Testis (tissue), 3 donors: ENCODE data around the gene MBNL2. TPM values are rescaled to one million over a fixed set of nuclear protein-coding genes. Genes with fewer than 3 reads are reported as not detected.

Experiments
- DNase-seq: peaks from one replicate; pipeline ENCODE4 v3.0.0-alpha.2; 2019
- H3K27ac ChIP-seq, 2 donors: fragments of 200-600 bp; sonication (generic); one replicate each; pipeline ENCODE4 v1.5.1; 2019
- H3K27me3 ChIP-seq: fragments of 200-600 bp; sonication (generic); one replicate; pipeline ENCODE4 v1.5.1; 2019
- H3K36me3 ChIP-seq: fragments of 200-600 bp; sonication (generic); one replicate; pipeline ENCODE4 v1.5.1; 2017; ENCODE audit warnings: low read depth; ENCODE audit errors: missing control alignments
- H3K4me1 ChIP-seq: fragments of 200-600 bp; sonication (generic); one replicate; pipeline ENCODE4 v1.5.1; 2019
- H3K4me3 ChIP-seq, 2 donors: fragments of 200-600 bp; sonication (generic); one replicate each; pipeline ENCODE4 v1.5.1; 2017 to 2019
- H3K9me3 ChIP-seq: fragments of 200-600 bp; sonication (generic); one replicate; pipeline ENCODE4 v1.5.1; 2017
- POLR2A ChIP-seq: fragments of 450-650 bp; IDR thresholded peaks from one replicate; pipeline ENCODE4 v1.6.1; 2017; ENCODE audit warnings: antibody characterized with exemption, mild to moderate bottlenecking, moderate library complexity
- WGBS, 2 donors: methylation state at CpG; one replicate each; pipeline ENCODE4 v1.1.5; 2018; 5-methylcytosine and 5-hydroxymethylcytosine counted together
- intact Hi-C: fragments of 100-400 bp; cut with DNase I; formaldehyde crosslinking; loops from one replicate; pipeline ENCODE4 v1.15.1; 2023; ENCODE audit warnings: low total_unique reads
- polyA plus RNA-seq: library from polyadenylated mRNA; stranded (reverse); fragments of 350-450 nt; fragmentation: Illumina TruSeq; extraction: RNeasy Lipid Tissue Mini Kit (QIAGEN cat#74804); gene quantifications from one replicate; pipeline ENCODE4 v1.2.3, GENCODE V29; 2014; ENCODE audit warnings: low read depth, low replicate concordance; ENCODE audit not compliant: insufficient read depth
- total RNA-seq, 2 donors: library from RNA; depleted of rRNA; stranded (reverse); fragments of >200 nt; gene quantifications; one replicate each; pipeline ENCODE4 v1.2.3, GENCODE V29; 2016
- TF ChIP-seq, protein P1 (sequence below), 3 experiments: fragments of 450-650 bp in 2 of 3; fragments of 200-600 bp in 1 of 3; sonication (generic) in 1 of 3; IDR thresholded peaks; one replicate each; pipeline ENCODE4 v1.5.1; 2016 to 2019; ENCODE audit warnings: antibody characterized with exemption in 3 of 3, mild to moderate bottlenecking in 2 of 3, moderate library complexity in 1 of 3

MBNL2 gene
- total and polyA plus RNA-seq, 3 donors from 2014 or later: 21.5 to 83.0 (median 69.4) TPM

DNA sequence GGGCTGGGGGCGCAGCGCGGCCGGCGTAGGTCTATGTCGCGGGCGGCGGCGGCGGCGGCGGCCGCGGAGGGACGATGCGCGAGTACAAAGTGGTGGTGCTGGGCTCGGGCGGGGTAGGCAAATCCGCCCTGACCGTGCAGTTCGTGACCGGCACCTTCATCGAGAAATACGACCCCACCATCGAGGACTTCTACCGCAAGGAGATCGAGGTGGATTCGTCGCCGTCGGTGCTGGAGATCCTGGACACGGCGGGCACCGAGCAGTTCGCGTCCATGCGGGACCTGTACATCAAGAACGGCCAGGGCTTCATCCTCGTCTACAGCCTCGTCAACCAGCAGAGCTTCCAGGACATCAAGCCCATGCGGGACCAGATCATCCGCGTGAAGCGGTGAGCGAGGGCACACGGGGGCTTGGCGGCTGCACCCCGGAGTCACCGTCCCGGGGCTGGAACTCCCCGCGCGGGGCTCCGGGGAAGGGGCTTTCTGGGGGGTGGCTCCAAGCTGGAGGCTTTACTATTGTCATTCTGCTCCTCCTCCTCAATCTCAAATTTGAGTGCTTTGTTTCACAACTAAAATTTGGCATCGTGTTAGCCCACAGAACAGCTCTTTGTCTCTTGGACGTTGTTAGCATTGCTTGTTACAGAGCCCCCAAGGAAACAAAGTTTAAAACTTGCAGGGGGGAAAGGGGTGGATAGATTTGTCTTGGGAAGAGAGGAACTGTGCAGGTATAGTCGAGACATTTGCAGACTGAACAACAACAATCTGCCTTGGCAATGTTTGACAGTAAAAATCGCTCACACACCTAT is 212.5 kb downstream of the MBNL2 start:
- TF ChIP-seq POLR2A: no peak
- TF ChIP-seq, protein P1, sequence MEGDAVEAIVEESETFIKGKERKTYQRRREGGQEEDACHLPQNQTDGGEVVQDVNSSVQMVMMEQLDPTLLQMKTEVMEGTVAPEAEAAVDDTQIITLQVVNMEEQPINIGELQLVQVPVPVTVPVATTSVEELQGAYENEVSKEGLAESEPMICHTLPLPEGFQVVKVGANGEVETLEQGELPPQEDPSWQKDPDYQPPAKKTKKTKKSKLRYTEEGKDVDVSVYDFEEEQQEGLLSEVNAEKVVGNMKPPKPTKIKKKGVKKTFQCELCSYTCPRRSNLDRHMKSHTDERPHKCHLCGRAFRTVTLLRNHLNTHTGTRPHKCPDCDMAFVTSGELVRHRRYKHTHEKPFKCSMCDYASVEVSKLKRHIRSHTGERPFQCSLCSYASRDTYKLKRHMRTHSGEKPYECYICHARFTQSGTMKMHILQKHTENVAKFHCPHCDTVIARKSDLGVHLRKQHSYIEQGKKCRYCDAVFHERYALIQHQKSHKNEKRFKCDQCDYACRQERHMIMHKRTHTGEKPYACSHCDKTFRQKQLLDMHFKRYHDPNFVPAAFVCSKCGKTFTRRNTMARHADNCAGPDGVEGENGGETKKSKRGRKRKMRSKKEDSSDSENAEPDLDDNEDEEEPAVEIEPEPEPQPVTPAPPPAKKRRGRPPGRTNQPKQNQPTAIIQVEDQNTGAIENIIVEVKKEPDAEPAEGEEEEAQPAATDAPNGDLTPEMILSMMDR (IDR thresholded peaks at IDR 0.05): no peak
- WGBS, 2 donors: 1% methylated on average over 4 to 43 of the region's 60 CpGs
- peak overlapping the region; percentile 76 to 100 for H3K27ac ChIP-seq
- DNase-seq: peak; percentile 58
- intact Hi-C loops: loop anchor here (10.0 kb wide), 1 partner anchor 320 kb away; no protein-coding TSS in a partner anchor
- peaks cover 6% of the 10 kb centered on the region for H3K4me1 ChIP-seq
- H3K27me3 ChIP-seq: no peaks in the 10 kb centered on the region
- peak overlapping the region; percentile 79 for H3K4me3 ChIP-seq
- no peaks in the 10 kb centered on the region for H3K9me3 ChIP-seq
- no peaks in the 10 kb centered on the region for H3K36me3 ChIP-seq

DNA sequence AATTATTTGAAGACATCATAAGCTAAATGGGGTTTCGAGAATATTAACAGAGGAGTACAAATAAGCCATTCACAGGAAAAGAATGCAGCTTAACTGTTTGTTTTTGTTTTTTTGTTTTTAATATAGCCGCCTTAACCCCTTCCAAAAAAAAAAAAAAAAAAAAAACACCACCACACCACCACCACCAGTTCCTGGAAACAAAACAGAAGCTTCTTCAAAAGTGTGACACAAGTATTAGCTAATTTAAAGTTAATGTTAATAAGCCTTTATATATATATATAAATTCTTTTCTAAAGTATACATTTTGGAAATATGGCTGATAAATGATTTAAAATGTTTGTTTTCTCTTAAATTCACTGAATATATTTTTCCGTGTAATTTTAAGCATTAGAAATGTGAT is 213.2 kb downstream of the MBNL2 start:
- DNase-seq: no peak
- peak overlapping the region; percentile 79 for H3K4me3 ChIP-seq
- WGBS, 2 donors: 25% methylated on average over 3 of the region's 3 CpGs
- peaks cover 6% of the 10 kb centered on the region for H3K4me1 ChIP-seq
- intact Hi-C loops: loop anchor here (10.0 kb wide), 1 partner anchor 321 kb away; no protein-coding TSS in a partner anchor
- TF ChIP-seq POLR2A: no peak
- TF ChIP-seq, protein P1 (IDR thresholded peaks at IDR 0.05): no peak
- no peaks in the 10 kb centered on the region for H3K36me3 ChIP-seq
- H3K9me3 ChIP-seq: no peaks in the 10 kb centered on the region
- H3K27me3 ChIP-seq: no peaks in the 10 kb centered on the region
- H3K27ac ChIP-seq: no peak overlapping the region

DNA sequence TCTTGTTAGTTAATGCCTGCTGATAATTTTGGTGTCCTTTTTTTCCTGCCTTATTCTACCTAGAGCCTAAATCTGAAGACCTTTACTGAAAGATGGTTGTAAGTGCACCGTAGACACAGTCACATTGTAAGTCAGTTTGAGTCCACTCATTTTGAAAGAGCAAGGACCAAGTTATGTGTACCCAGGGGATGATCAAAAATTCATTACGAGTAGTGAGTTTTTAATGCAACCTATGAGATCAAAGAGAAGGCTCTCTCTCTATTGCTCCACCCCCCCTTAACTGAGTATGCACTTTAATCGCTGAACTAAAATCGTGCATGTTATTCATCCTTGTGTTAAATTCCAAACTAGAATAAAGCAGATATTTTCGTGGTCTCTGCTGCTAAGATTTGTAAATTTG is 213.7 kb downstream of the MBNL2 start:
- Histone ChIP-seq H3K27ac (no peak overlapping the region), H3K36me3 (no peaks in the 10 kb centered on the region), H3K9me3 (no peaks in the 10 kb centered on the region), H3K4me1 (peaks cover 6% of the 10 kb centered on the region), H3K27me3 (no peaks in the 10 kb centered on the region), H3K4me3 (peak overlapping the region in 1 of 2 donors; percentile 15)
- TF ChIP-seq, protein P1 (IDR thresholded peaks at IDR 0.05): no peak
- no peak for TF ChIP-seq POLR2A
- WGBS, 2 donors: 17 to 26% methylated on average over 5 of the region's 5 CpGs
- intact Hi-C loops: loop anchor here (10.0 kb wide), 1 partner anchor 321 kb away; no protein-coding TSS in a partner anchor
- DNase-seq: no peak

DNA sequence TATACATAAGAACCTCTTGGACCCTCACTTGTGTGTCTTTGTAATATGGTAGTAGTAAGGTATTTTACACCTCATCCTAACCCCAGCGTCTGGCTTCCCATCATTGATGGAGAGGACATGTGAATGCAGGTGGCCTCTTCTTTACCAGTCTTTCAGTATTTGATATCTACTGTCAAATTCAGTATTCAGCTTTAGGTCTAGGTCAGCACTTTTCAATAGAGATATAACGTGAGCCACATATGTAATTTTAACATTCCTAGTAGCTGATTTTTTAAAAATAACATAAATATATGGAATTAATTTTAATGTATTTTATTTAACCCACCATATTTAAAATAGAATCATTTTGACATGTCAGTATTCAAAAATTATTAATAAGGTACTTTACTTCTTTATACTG is 214.7 kb downstream of the MBNL2 start:
- WGBS, 2 donors: 71 to 82% methylated on average over 2 of the region's 2 CpGs
- peaks cover 5% of the 10 kb centered on the region for H3K4me1 ChIP-seq
- intact Hi-C loops: loop anchor here (10.0 kb wide), 1 partner anchor 322 kb away; no protein-coding TSS in a partner anchor
- H3K4me3 ChIP-seq: no peak overlapping the region
- DNase-seq: no peak
- no peaks in the 10 kb centered on the region for H3K27me3 ChIP-seq
- TF ChIP-seq, protein P1 (IDR thresholded peaks at IDR 0.05): no peak
- no peak for TF ChIP-seq POLR2A
- H3K9me3 ChIP-seq: no peaks in the 10 kb centered on the region
- no peak overlapping the region for H3K27ac ChIP-seq
- no peaks in the 10 kb centered on the region for H3K36me3 ChIP-seq
